Measurements from ENCODE around the gene CUL5. TPM values are rescaled to one million over a fixed set of nuclear protein-coding genes. Genes with fewer than 3 reads are reported as not detected.
A peak's percentile ranks its signal among the peaks of the same experiment; 100 is the strongest.

CUL5 gene
- total and polyA plus RNA-seq, 7 donors, result 7.1 to 33.7 (median 26.5) TPM

DNA sequence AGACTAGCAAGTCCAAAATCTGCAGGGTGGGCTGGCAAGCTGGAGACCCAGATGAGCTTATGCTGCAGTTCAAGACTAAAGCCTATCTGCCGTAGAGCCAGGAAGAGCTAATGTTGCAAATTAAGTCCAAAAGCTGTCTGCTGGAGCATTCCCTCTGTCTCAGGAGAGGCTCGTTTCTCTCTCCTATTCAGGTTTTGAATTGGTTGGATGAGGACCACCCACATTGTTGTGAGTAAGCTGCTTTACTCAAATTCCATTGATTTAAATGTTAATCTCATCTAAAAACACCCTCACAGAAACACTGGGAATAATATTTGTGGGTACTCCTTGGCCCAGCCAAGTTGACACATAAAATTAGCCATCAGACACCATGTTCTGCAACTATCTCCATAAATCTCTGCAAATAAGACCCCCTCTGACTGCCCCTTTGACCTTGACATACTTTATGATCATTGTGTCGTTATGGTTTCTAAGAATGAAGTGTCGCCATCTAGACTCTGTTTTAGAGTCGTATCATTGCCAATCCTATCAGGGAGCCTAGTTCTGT lies 16.8 kb upstream of the CUL5 start:
- Histone ChIP-seq H3K27me3 (no peaks in the 10 kb centered on the region), H3K36me3 (no peaks in the 10 kb centered on the region), H3K9me3 (no peaks in the 10 kb centered on the region), H3K27ac (no peak overlapping the region), H3K4me1 (no peaks in the 10 kb centered on the region), H3K4me3 (no peak overlapping the region)
- TF ChIP-seq POLR2A (IDR thresholded peaks at IDR 0.05) (no peak), CTCF (IDR thresholded peaks at IDR 0.05) (no peak), POLR2AphosphoS5 (IDR thresholded peaks at IDR 0.05) (no peak), EP300 (IDR thresholded peaks at IDR 0.05) (no peak)
- WGBS, 2 donors, result 78 to 82% methylated on average over 5 of the region's 5 CpGs
- intact Hi-C loops (cut with DNase I), result no loop called here
- DNase-seq, result no peak

GRCh38 chr11:107996006-107996776 lies 12.5 kb upstream of the CUL5 start:
- H3K4me3 ChIP-seq, result no peak overlapping the region
- intact Hi-C loops (cut with DNase I), result no loop called here
- no peaks in the 10 kb centered on the region for H3K27me3 ChIP-seq
- H3K9me3 ChIP-seq, result no peaks in the 10 kb centered on the region
- no peaks in the 10 kb centered on the region for H3K4me1 ChIP-seq
- TF ChIP-seq POLR2AphosphoS5 (IDR thresholded peaks at IDR 0.05) (no peak), CTCF (IDR thresholded peaks at IDR 0.05) (no peak), EP300 (IDR thresholded peaks at IDR 0.05) (no peak), POLR2A (IDR thresholded peaks at IDR 0.05) (no peak)
- no peak for DNase-seq
- 26 to 53% methylated on average over 5 of the region's 5 CpGs for WGBS, 2 donors
- H3K27ac ChIP-seq, result no peak overlapping the region
- no peaks in the 10 kb centered on the region for H3K36me3 ChIP-seq

GRCh38 chr11:107998761-107999160 lies 9.9 kb upstream of the CUL5 start:
- TF ChIP-seq CTCF (IDR thresholded peaks at IDR 0.05) (no peak), POLR2AphosphoS5 (IDR thresholded peaks at IDR 0.05) (no peak), EP300 (IDR thresholded peaks at IDR 0.05) (no peak), POLR2A (IDR thresholded peaks at IDR 0.05) (no peak)
- H3K27ac ChIP-seq, result no peak overlapping the region
- no peaks in the 10 kb centered on the region for H3K36me3 ChIP-seq
- WGBS, 2 donors, result 97% methylated on average over 6 of the region's 6 CpGs
- no peak for DNase-seq
- H3K27me3 ChIP-seq, result no peaks in the 10 kb centered on the region
- H3K4me1 ChIP-seq, result no peaks in the 10 kb centered on the region
- no peaks in the 10 kb centered on the region for H3K9me3 ChIP-seq
- H3K4me3 ChIP-seq, result no peak overlapping the region
- intact Hi-C loops (cut with DNase I), result no loop called here

DNA sequence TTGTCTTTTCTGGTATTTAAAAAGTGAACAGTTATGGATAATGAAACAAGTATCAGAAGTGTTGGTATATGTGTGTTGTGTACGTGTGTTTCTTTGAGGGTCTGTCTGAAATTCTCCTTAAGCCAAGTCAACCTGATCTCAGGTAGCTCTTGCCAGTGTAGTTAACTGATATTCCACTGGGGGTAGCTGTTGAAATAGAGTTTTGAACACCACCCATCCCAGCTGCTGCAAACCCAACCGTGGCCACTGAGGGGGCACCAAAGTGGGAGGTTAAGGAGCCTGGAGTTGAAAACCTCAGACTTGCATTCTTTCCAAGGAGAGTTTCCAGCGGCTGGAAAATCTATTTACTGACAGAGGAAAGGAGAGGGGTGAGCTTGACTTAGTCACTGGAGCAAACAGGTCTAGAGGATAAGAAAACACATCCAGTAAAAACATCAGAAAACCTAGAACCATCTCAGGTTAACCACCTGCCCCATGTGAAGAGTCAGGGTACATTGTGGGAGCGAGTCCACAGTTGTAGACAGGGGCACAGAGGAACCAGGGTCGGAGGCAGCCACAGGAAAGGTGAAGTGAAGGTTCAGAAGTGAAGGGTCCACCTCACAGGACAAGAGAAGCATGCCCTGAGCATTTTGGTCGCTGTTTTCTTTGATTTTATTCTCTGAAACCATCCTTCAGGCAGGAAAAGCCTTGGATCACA lies 8.8 kb upstream of the CUL5 start:
- intact Hi-C loops (cut with DNase I), result loop anchor here (10.0 kb wide), 1 partner anchor 665 kb away; the partner anchor contains the start of gene DDX10
- no peaks in the 10 kb centered on the region for H3K9me3 ChIP-seq
- 34 to 41% methylated on average over 6 of the region's 6 CpGs for WGBS, 2 donors
- no peak overlapping the region for H3K4me3 ChIP-seq
- no peaks in the 10 kb centered on the region for H3K4me1 ChIP-seq
- no peak for TF ChIP-seq POLR2AphosphoS5 (IDR thresholded peaks at IDR 0.05)
- TF ChIP-seq CTCF (IDR thresholded peaks at IDR 0.05), result peak in 2 of 4 experiments; percentile 15 to 30
- no peaks in the 10 kb centered on the region for H3K27me3 ChIP-seq
- DNase-seq, result no peak
- no peaks in the 10 kb centered on the region for H3K36me3 ChIP-seq
- H3K27ac ChIP-seq, result no peak overlapping the region
